IgD-negative memory B cell (primary cell): Measurements from ENCODE around the gene SEC22A. TPM values are rescaled to one million over a fixed set of nuclear protein-coding genes. Genes with fewer than 3 reads are reported as not detected.

ENCODE experiments used
- H3K27ac Mint-ChIP-seq, 3 donors: one replicate each; pipeline ENCODE4 v1.8.0; 2020 to 2022; ENCODE audit warnings: mild to moderate bottlenecking in 3 of 3, mixed read lengths in 3 of 3, moderate library complexity in 1 of 3
- H3K27me3 Mint-ChIP-seq: one replicate; pipeline ENCODE4 v1.8.0; 2021; ENCODE audit warnings: mixed read lengths
- H3K36me3 Mint-ChIP-seq: one replicate; pipeline ENCODE4 v1.8.0; 2020; ENCODE audit warnings: mild to moderate bottlenecking, mixed read lengths
- H3K4me1 Mint-ChIP-seq, 3 donors: one replicate each; pipeline ENCODE4 v1.8.0; 2020 to 2022; ENCODE audit warnings: mixed read lengths in 3 of 3, mild to moderate bottlenecking in 1 of 3
- H3K4me3 Mint-ChIP-seq, 4 donors: one replicate each; pipeline ENCODE4 v1.8.0; 2020 to 2022; ENCODE audit warnings: mild to moderate bottlenecking in 4 of 4, mixed read lengths in 4 of 4, moderate library complexity in 3 of 4
- H3K9me3 Mint-ChIP-seq, 3 donors: one replicate each; pipeline ENCODE4 v1.8.0; 2020 to 2021; ENCODE audit warnings: mixed read lengths in 3 of 3, mild to moderate bottlenecking in 1 of 3
- polyA plus RNA-seq: library from polyadenylated mRNA; unstranded; fragments of 300-500 nt; fragmentation: Illumina TruSeq; gene quantifications from one replicate; pipeline ENCODE4 v1.2.3, GENCODE V29; 2021

Gene SEC22A
- polyA plus RNA-seq, 1 donor from 2014 or later = 10.9 TPM

DNA sequence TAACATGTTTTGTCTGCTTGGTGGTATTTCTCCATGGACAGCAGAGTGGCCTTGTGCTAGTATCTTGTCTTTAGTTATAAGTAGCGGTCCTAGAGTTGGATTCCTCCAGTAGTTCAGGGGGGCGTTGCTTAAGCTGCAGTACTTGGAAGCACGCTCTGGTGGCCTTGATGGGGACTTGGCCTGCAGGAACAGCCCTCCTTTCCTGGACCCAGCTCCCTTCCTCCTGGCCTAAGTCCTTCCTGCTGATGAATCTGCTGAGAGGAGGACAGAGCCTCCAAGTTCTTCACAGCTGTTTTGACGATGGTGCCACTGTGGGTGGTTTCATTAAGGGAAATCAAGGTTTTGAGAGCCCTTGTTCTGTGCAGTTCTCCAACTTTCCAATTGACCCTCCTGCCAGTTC lies 38.6 kb upstream of the SEC22A start:
- Mint-ChIP-seq H3K27me3 (no peaks in the 10 kb centered on the region), H3K36me3 (peaks cover 24% of the 10 kb centered on the region), H3K9me3 (peaks cover 0 to 10% (median 4%) of the 10 kb centered on the region in 3 donors), H3K27ac (no peak overlapping the region), H3K4me3 (no peak overlapping the region), H3K4me1 (no peaks in the 10 kb centered on the region)

DNA sequence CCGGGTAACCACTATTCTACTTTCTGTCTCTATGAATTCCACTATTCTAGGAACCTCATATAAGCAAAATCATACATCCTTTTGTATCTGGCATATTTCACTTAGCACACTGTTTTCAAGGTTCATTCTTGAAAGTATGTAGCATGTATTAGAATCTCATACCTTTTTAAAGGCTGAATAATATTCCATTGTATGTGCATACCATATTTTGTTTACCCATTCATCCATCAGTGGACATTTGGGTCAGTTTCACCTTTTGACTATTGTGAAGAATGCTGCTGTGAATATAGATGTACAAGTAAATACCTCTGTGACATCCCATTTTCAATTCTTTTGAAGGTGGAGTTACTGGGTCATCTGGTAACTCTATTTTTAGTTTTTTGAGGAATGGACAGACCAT lies 36.6 kb upstream of the SEC22A start:
- no peaks in the 10 kb centered on the region for H3K27me3 Mint-ChIP-seq
- no peak overlapping the region for H3K4me3 Mint-ChIP-seq
- peaks cover 22% of the 10 kb centered on the region for H3K36me3 Mint-ChIP-seq
- H3K9me3 Mint-ChIP-seq = peaks cover 0 to 10% (median 4%) of the 10 kb centered on the region in 3 donors
- H3K27ac Mint-ChIP-seq = no peak overlapping the region
- H3K4me1 Mint-ChIP-seq = no peaks in the 10 kb centered on the region

DNA sequence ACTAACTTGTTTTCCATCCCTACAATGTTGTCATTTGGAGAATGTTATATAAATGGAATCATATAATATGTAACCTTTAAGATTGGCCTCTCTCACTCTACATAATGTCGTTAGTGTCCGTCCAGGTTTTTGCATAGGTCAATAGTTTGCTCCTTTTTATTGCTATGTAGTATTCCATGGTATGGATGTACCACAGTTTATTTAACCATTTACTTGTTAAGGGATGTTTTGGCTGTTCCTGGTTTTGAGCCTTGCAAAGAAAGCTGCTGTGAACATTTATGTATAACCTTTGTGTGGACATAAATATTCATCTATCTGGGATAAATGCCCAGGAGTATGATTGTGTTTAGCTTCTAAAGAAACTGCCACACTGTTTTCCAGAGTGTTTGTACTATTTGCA lies 34.1 kb upstream of the SEC22A start:
- Mint-ChIP-seq H3K27ac (no peak overlapping the region), H3K27me3 (no peaks in the 10 kb centered on the region), H3K9me3 (peaks cover 0 to 10% (median 4%) of the 10 kb centered on the region in 3 donors), H3K4me1 (no peaks in the 10 kb centered on the region), H3K36me3 (peaks cover 16% of the 10 kb centered on the region), H3K4me3 (no peak overlapping the region)

DNA sequence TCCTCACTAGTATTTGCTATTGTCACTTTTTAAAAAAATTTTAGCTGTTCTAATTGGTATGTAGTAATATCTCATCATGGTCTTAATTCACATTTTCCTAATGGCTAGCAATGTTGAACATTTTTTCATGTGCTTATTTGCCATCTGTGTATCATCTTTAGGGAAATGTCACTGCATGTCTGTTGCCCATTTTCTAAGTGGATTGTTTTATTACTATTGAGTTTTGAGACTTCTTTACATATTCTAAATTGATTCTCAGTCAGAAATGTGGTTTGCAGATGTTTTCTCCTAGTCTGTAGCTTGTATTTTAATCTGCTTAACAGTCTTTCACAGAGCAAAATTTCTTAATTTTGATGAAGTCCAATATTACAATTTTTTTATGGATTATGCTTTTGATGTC lies 33.6 kb upstream of the SEC22A start:
- Mint-ChIP-seq H3K9me3 (peaks cover 0 to 10% (median 4%) of the 10 kb centered on the region in 3 donors), H3K27ac (no peak overlapping the region), H3K4me1 (no peaks in the 10 kb centered on the region), H3K4me3 (no peak overlapping the region), H3K36me3 (peaks cover 16% of the 10 kb centered on the region), H3K27me3 (no peaks in the 10 kb centered on the region)

- Mint-ChIP-seq H3K27me3 (no peaks in the 10 kb centered on the region), H3K36me3 (peaks cover 15% of the 10 kb centered on the region), H3K27ac (no peak overlapping the region), H3K9me3 (peaks cover 0 to 10% (median 4%) of the 10 kb centered on the region in 3 donors), H3K4me3 (no peak overlapping the region), H3K4me1 (no peaks in the 10 kb centered on the region)
Observed at GRCh38 chr3:123168605-123169004, 33.1 kb upstream of the SEC22A start.

DNA sequence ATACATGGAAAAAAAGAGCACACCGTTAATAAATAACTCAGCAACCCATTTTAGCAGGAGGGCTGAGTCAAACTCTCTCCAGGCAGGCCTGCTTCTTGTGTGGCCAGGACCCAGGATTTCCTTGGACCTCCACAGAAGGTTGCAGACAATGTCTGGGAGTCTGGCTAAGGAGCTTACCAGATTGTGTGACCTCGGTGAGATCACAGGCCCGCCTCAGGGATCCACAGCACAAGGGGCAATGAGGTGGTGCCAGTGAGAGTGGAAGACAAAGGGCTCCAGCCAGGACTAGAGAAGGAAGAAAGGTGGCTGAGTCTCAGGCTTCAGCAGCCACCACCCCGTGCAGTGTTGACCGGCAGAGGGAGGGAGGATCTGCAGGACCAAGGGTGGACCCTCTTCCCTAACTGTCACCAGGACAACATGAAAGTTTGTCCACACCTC lies 32.2 kb upstream of the SEC22A start:
- Mint-ChIP-seq H3K4me1 (no peaks in the 10 kb centered on the region), H3K9me3 (peaks cover 0 to 10% (median 4%) of the 10 kb centered on the region in 3 donors), H3K4me3 (peak overlapping the region in 1 of 4 donors; percentile 34), H3K27me3 (no peaks in the 10 kb centered on the region), H3K36me3 (peaks cover 11% of the 10 kb centered on the region), H3K27ac (no peak overlapping the region)

DNA sequence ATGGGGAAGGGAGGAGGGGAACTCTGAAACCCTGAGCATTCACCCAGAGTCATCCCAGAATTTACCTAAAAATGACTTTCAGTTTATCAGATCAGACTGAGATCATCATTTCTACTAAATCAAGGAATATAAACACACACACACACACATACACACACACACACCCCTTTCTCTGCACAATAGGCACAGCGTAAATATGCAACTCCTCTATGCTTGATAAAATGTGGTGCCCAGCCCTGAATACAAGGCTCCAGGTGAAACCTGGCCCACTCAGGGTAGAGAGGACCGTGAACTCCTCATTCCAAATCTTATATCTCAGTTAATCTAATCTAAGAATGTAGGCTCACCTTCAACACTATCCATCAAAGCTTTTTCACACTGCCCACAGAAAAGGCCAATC lies 31.8 kb upstream of the SEC22A start:
- H3K27me3 Mint-ChIP-seq = no peaks in the 10 kb centered on the region
- H3K27ac Mint-ChIP-seq = no peak overlapping the region
- no peaks in the 10 kb centered on the region for H3K4me1 Mint-ChIP-seq
- no peak overlapping the region for H3K4me3 Mint-ChIP-seq
- peaks cover 0 to 8% (median 3%) of the 10 kb centered on the region in 3 donors for H3K9me3 Mint-ChIP-seq
- peaks cover 9% of the 10 kb centered on the region for H3K36me3 Mint-ChIP-seq

- H3K9me3 Mint-ChIP-seq = peaks cover 0 to 8% (median 7%) of the 10 kb centered on the region in 3 donors
- H3K4me1 Mint-ChIP-seq = no peaks in the 10 kb centered on the region
- no peaks in the 10 kb centered on the region for H3K27me3 Mint-ChIP-seq
- peaks cover 4% of the 10 kb centered on the region for H3K36me3 Mint-ChIP-seq
- H3K27ac Mint-ChIP-seq = no peak overlapping the region
- peak overlapping the region in 1 of 4 donors; percentile 49 for H3K4me3 Mint-ChIP-seq
Observed at GRCh38 chr3:123180791-123181190, 21.0 kb upstream of the SEC22A start.

DNA sequence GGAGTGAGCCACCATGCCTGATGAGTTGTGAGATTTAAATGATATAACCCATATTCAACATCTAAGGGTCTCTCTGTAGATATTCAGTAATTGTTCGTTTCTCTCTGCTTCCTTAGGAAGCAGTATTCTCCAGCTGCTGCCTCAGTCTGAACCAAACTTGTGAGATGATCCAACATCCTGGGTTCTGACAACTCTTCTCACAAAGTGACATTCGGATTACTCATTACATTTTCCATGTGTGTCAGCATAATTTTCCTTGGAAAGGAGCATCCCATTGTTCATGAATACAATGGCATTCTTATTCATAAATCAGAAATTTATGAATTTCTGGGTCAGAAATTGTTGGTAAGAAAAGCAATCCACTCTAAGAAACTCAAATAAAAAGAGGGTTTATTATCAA lies 15.0 kb upstream of the SEC22A start:
- Mint-ChIP-seq H3K27ac (no peak overlapping the region), H3K36me3 (peaks cover 2% of the 10 kb centered on the region), H3K9me3 (peaks cover 0 to 9% (median 6%) of the 10 kb centered on the region in 3 donors), H3K27me3 (no peaks in the 10 kb centered on the region), H3K4me1 (no peaks in the 10 kb centered on the region), H3K4me3 (no peak overlapping the region)

GRCh38 chr3:123188058-123188457 lies 13.7 kb upstream of the SEC22A start:
- H3K9me3 Mint-ChIP-seq = peaks cover 0 to 1% (median 0%) of the 10 kb centered on the region in 3 donors
- no peaks in the 10 kb centered on the region for H3K4me1 Mint-ChIP-seq
- peaks cover 2% of the 10 kb centered on the region for H3K36me3 Mint-ChIP-seq
- no peaks in the 10 kb centered on the region for H3K27me3 Mint-ChIP-seq
- peak overlapping the region in 1 of 4 donors; percentile 5 for H3K4me3 Mint-ChIP-seq
- H3K27ac Mint-ChIP-seq = no peak overlapping the region

DNA sequence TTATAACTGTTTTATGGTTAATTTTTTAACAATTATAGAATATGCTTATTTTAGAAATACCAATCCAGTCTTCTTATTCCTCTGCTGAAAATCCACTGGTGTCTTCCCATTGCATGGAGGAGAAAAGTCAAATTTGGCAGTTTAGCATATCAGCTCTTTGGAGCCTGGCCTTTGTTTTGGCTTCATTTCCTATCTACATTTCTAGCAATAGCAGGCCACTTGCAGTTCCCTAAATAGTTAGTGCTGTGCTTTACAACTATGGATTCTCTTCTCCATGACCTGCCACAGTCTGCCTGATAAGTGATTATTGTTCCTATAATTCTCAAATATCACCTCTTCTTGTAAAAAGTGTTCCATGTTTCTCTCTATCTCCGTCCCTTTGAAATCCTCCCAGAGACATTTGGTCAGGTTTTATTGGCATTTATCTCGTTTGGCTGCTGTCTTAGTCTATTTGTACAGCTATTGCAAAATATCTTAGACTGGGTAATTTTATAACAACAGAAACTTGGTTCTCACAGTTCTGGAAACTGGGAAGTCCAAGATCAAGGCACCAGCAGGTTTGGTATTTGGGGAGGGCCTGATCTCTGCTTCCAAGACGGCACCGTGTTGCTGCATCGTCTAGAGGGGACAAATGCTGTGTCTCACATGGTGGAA lies 8.2 kb upstream of the SEC22A start:
- H3K9me3 Mint-ChIP-seq = peaks cover 0 to 4% (median 0%) of the 10 kb centered on the region in 3 donors
- H3K4me3 Mint-ChIP-seq = no peak overlapping the region
- H3K4me1 Mint-ChIP-seq = no peaks in the 10 kb centered on the region
- no peak overlapping the region for H3K27ac Mint-ChIP-seq
- H3K36me3 Mint-ChIP-seq = no peaks in the 10 kb centered on the region
- no peaks in the 10 kb centered on the region for H3K27me3 Mint-ChIP-seq

- no peaks in the 10 kb centered on the region for H3K36me3 Mint-ChIP-seq
Observed at GRCh38 chr3:123194552-123194951, 7.2 kb upstream of the SEC22A start.

GRCh38 chr3:123198372-123198771 lies 3.4 kb upstream of the SEC22A start:
- H3K4me1 Mint-ChIP-seq = peaks cover 9 to 22% (median 9%) of the 10 kb centered on the region in 3 donors
- peak overlapping the region in 1 of 4 donors; percentile 35 for H3K4me3 Mint-ChIP-seq
- no peaks in the 10 kb centered on the region for H3K27me3 Mint-ChIP-seq
- H3K36me3 Mint-ChIP-seq = no peaks in the 10 kb centered on the region
- H3K9me3 Mint-ChIP-seq = peaks cover 0 to 8% (median 3%) of the 10 kb centered on the region in 3 donors
- H3K27ac Mint-ChIP-seq = peak overlapping the region in 1 of 3 donors; percentile 21

More at GRCh38 chr3:123194552-123194951, 7.2 kb upstream of the SEC22A start:
- H3K27ac Mint-ChIP-seq = no peak overlapping the region
- no peak overlapping the region for H3K4me3 Mint-ChIP-seq
- peaks cover 0 to 4% (median 3%) of the 10 kb centered on the region in 3 donors for H3K9me3 Mint-ChIP-seq
- no peaks in the 10 kb centered on the region for H3K4me1 Mint-ChIP-seq
- no peaks in the 10 kb centered on the region for H3K27me3 Mint-ChIP-seq

GRCh38 chr3:123201223-123201556 lies 553 bp upstream of the SEC22A start:
- H3K9me3 Mint-ChIP-seq = peaks cover 0 to 8% (median 3%) of the 10 kb centered on the region in 3 donors
- peaks cover 10 to 26% (median 12%) of the 10 kb centered on the region in 3 donors for H3K4me1 Mint-ChIP-seq
- H3K36me3 Mint-ChIP-seq = no peaks in the 10 kb centered on the region
- H3K27me3 Mint-ChIP-seq = no peaks in the 10 kb centered on the region
- H3K4me3 Mint-ChIP-seq = peak overlapping the region; percentile 96 to 98 (median 98)
- peak overlapping the region; percentile 96 to 99 (median 98) for H3K27ac Mint-ChIP-seq

- H3K27ac Mint-ChIP-seq = peak overlapping the region; percentile 96 to 99 (median 98)
- peaks cover 0 to 8% (median 3%) of the 10 kb centered on the region in 3 donors for H3K9me3 Mint-ChIP-seq
- H3K4me1 Mint-ChIP-seq = peaks cover 10 to 26% (median 12%) of the 10 kb centered on the region in 3 donors
- peak overlapping the region; percentile 96 to 98 (median 98) for H3K4me3 Mint-ChIP-seq
- no peaks in the 10 kb centered on the region for H3K27me3 Mint-ChIP-seq
- no peaks in the 10 kb centered on the region for H3K36me3 Mint-ChIP-seq
Observed at GRCh38 chr3:123202451-123202850, 708 bp downstream of the SEC22A start.

GRCh38 chr3:123218990-123219389 lies 17.2 kb downstream of the SEC22A start:
- H3K4me1 Mint-ChIP-seq = peaks cover 0 to 9% (median 3%) of the 10 kb centered on the region in 3 donors
- H3K27ac Mint-ChIP-seq = peak overlapping the region in 1 of 3 donors; percentile 9
- H3K9me3 Mint-ChIP-seq = no peaks in the 10 kb centered on the region
- H3K27me3 Mint-ChIP-seq = no peaks in the 10 kb centered on the region
- H3K4me3 Mint-ChIP-seq = no peak overlapping the region
- H3K36me3 Mint-ChIP-seq = peaks cover 18% of the 10 kb centered on the region
